IMR-90 (cell line): ENCODE data around the gene RGS17. TPM values are rescaled to one million over a fixed set of nuclear protein-coding genes. Genes with fewer than 3 reads are reported as not detected.
A peak's percentile ranks its signal among the peaks of the same experiment; 100 is the strongest.

Source experiments
- ATAC-seq: fragments of 200-7000 bp; cut with Tn5 transposase; 2 replicates; pipeline ENCODE4 v1.9.1; 2020; ENCODE audit warnings: low read depth, mild to moderate bottlenecking, moderate library complexity
- BruUV-seq: library from RNA; stranded (reverse); fragments of 400-500 nt; replicated peaks from 2 replicates; lab custom pipeline; 2021; lab: Mats Ljungman, UMichigan
- CTCF ChIA-PET: fragments of 300-600 bp; formaldehyde crosslinking; extraction: SDS; loops from one replicate; lab custom pipeline; 2021; ENCODE audit warnings: antibody characterized with exemption; lab: Yijun Ruan, JAX
- POLR2A ChIA-PET: fragments of 300-600 bp; sonication (Branson Sonifier 250); formaldehyde crosslinking; loops from one replicate; lab custom pipeline; 2022; ENCODE audit warnings: antibody characterized with exemption; ENCODE audit not compliant: unreplicated experiment; lab: Charles Lee
- DNase-seq: peaks from one replicate; pipeline ENCODE4 v3.0.0; 2013
- H2AFZ ChIP-seq: replicated peaks from 2 replicates; pipeline ENCODE3; 2013; ENCODE audit warnings: low read length, mild to moderate bottlenecking; ENCODE audit not compliant: poor library complexity
- H2AK5ac ChIP-seq: 2 replicates; pipeline ENCODE4 v1.6.1; 2013; ENCODE audit warnings: low read depth, low read length, inconsistent platforms
- H2AK9ac ChIP-seq: replicated peaks from 2 replicates; pipeline ENCODE3; 2013; ENCODE audit warnings: mild to moderate bottlenecking, low read depth, low read length, moderate library complexity; ENCODE audit not compliant: poor library complexity
- H2BK120ac ChIP-seq: 2 replicates; pipeline ENCODE4 v1.6.1; 2013; ENCODE audit warnings: low read depth, low read length, inconsistent platforms
- H2BK15ac ChIP-seq: 3 replicates; pipeline ENCODE4 v1.6.1; 2013; ENCODE audit warnings: low read depth, low read length, inconsistent platforms
- H2BK20ac ChIP-seq: 2 replicates; pipeline ENCODE4 v1.6.1; 2013; ENCODE audit warnings: low read depth, mild to moderate bottlenecking, inconsistent platforms, low read length, moderate library complexity
- H2BK5ac ChIP-seq: 2 replicates; pipeline ENCODE4 v1.6.1; 2013; ENCODE audit warnings: mild to moderate bottlenecking, low read depth, low read length, inconsistent platforms; ENCODE audit not compliant: poor library complexity, severe bottlenecking
- H3K14ac ChIP-seq: replicated peaks from 2 replicates; pipeline ENCODE4 v1.6.1; 2013; ENCODE audit warnings: low read depth, low read length, inconsistent platforms
- H3K18ac ChIP-seq: 2 replicates; pipeline ENCODE4 v1.6.1; 2013; ENCODE audit warnings: low read depth, low read length, control low read depth
- H3K23ac ChIP-seq: 2 replicates; pipeline ENCODE4 v1.6.1; 2013; ENCODE audit warnings: low read depth, low read length, inconsistent platforms
- H3K27ac ChIP-seq: 2 replicates; pipeline ENCODE4 v1.5.1; 2013; ENCODE audit warnings: mild to moderate bottlenecking, control low read depth, low read length; ENCODE audit not compliant: insufficient read depth
- H3K27me3 ChIP-seq: 2 replicates; pipeline ENCODE4 v1.6.1; 2013; ENCODE audit warnings: low read length; ENCODE audit not compliant: control insufficient read depth, insufficient read depth
- H3K36me3 ChIP-seq: 2 replicates; pipeline ENCODE4 v1.6.1; 2013; ENCODE audit warnings: low read length, mixed read lengths; ENCODE audit not compliant: control insufficient read depth, insufficient read depth
- H3K4ac ChIP-seq: 2 replicates; pipeline ENCODE4 v1.6.1; 2013; ENCODE audit warnings: low read depth, low read length, inconsistent platforms
- H3K4me1 ChIP-seq: 2 replicates; pipeline ENCODE4 v1.6.1; 2013; ENCODE audit warnings: low read length, mixed read lengths; ENCODE audit not compliant: control insufficient read depth, insufficient read depth
- H3K4me2 ChIP-seq: 2 replicates; pipeline ENCODE4 v1.6.1; 2013; ENCODE audit warnings: low read depth, mild to moderate bottlenecking, control low read depth, low read length, moderate library complexity
- H3K4me3 ChIP-seq: 2 replicates; pipeline ENCODE4 v1.5.1; 2013; ENCODE audit warnings: low read depth, mild to moderate bottlenecking, control low read depth, low read length, moderate library complexity; ENCODE audit not compliant: insufficient read depth
- H3K56ac ChIP-seq: 2 replicates; pipeline ENCODE4 v1.6.1; 2013; ENCODE audit warnings: low read length, inconsistent platforms; ENCODE audit not compliant: insufficient read depth; ENCODE audit errors: extremely low read depth
- H3K79me1 ChIP-seq, 2 experiments: 2 replicates each; pipeline ENCODE4 v1.6.1; 2013; ENCODE audit warnings: low read length in 2 of 2, inconsistent platforms in 1 of 2, low read depth in 1 of 2
- H3K9ac ChIP-seq: 2 replicates; pipeline ENCODE4 v1.6.1; 2013; ENCODE audit warnings: low read depth, low read length, control low read depth
- H3K9me1 ChIP-seq: 2 replicates; pipeline ENCODE4 v1.6.1; 2013; ENCODE audit warnings: low read length, inconsistent platforms; ENCODE audit not compliant: insufficient read depth
- H3K9me3 ChIP-seq: 2 replicates; pipeline ENCODE4 v1.6.1; 2013; ENCODE audit warnings: low read length; ENCODE audit not compliant: control insufficient read depth, insufficient read depth
- H4K20me1 ChIP-seq: 2 replicates; pipeline ENCODE4 v1.6.1; 2013; ENCODE audit warnings: low read length, inconsistent platforms; ENCODE audit not compliant: insufficient read depth
- H4K5ac ChIP-seq: 2 replicates; pipeline ENCODE4 v1.6.1; 2013; ENCODE audit warnings: mild to moderate bottlenecking, low read depth, low read length, control low read depth
- H4K8ac ChIP-seq, 2 experiments: 2 replicates each; pipeline ENCODE4 v1.6.1; 2013; ENCODE audit warnings: low read depth in 2 of 2, low read length in 2 of 2, control low read depth in 1 of 2, inconsistent platforms in 1 of 2
- H4K91ac ChIP-seq: 2 replicates; pipeline ENCODE4 v1.6.1; 2013; ENCODE audit warnings: low read depth, low read length, inconsistent platforms; ENCODE audit not compliant: insufficient read depth
- CEBPB ChIP-seq: IDR thresholded peaks from 2 replicates; pipeline ENCODE4 v1.6.1; 2012; ENCODE audit warnings: low read depth, low read length, improper control_type of control experiment
- CHD1 ChIP-seq: IDR thresholded peaks from 2 replicates; pipeline ENCODE4 v1.6.1; 2012; ENCODE audit warnings: low read depth, low read length, improper control_type of control experiment
- MAZ ChIP-seq: IDR thresholded peaks from 2 replicates; pipeline ENCODE4 v1.6.1; 2012; ENCODE audit warnings: low read depth, mild to moderate bottlenecking, low read length, improper control_type of control experiment, moderate library complexity, borderline replicate concordance
- RAD21 ChIP-seq: IDR thresholded peaks from 2 replicates; pipeline ENCODE4 v1.6.1; 2012; ENCODE audit warnings: low read length, improper control_type of control experiment
- WGBS, 2 experiments: methylation state at CpG; one replicate each; pipeline versions ENCODE4 v1.1.5 to v1.1.7; 2013; ENCODE audit warnings: missing lambda C conversion rate in 2 of 2; ENCODE audit not compliant: insufficient read length in 1 of 2; ENCODE audit errors: extremely low coverage in 2 of 2; 5-methylcytosine and 5-hydroxymethylcytosine counted together
- dilution Hi-C: fragments of 300-500 bp; cut with HindIII; formaldehyde crosslinking; loops from one replicate; pipeline ENCODE4 v1.14.3; 2018; ENCODE audit warnings: low sequenced_read_pairs; ENCODE audit not compliant: unreplicated experiment
- in situ Hi-C: fragments of 300-500 bp; cut with MboI; formaldehyde crosslinking; loops from 3 replicates; pipeline ENCODE4 v1.14.3; 2019; ENCODE audit warnings: low sequenced_read_pairs, inconsistent platforms, mixed read lengths
- intact Hi-C: fragments of 100-400 bp; cut with micrococcal nuclease; formaldehyde crosslinking; loops from 2 replicates; pipeline ENCODE4 v1.10.0; 2022
- polyA plus RNA-seq, 3 experiments: library from polyadenylated mRNA; depleted of rRNA; stranded (reverse); fragments of >200 nt; gene quantifications; 2 replicates each; pipeline ENCODE4 v1.2.3, GENCODE V29; 2012; ENCODE audit warnings: low replicate concordance in 1 of 3
- total RNA-seq: library from RNA; depleted of rRNA; stranded (reverse); fragments of >200 nt; gene quantifications from 2 replicates; pipeline ENCODE4 v1.2.3, GENCODE V29; 2012

RGS17 gene
- total and polyA plus RNA-seq, 2 of the 4 experiments (the other 2 are of a cell fraction): 0.75 to 1.4 TPM

DNA sequence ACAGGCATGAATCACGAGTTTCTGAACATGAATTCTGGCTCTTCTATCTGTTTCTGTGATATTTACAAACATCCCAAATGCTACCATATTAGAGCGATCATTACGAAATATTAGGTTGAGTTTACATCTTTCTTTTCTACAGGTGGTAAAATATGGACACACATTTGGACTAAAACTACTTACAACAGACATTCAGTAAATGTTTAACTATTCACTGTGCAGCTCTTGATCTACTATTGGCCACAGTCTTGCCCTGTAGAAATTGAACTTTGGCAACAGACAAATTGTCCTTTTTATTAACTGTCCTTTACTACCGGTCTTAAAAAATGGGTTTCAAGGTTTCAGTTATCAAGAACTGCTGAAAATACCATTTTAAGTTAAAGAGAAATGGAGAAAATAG lies 102.1 kb downstream of the RGS17 start:
- no peak overlapping the region for H2BK5ac ChIP-seq
- H4K91ac ChIP-seq: no peak overlapping the region
- H2AFZ ChIP-seq: no peak overlapping the region
- H3K4me2 ChIP-seq: no peak overlapping the region
- intact Hi-C loops: no loop called here
- no peak overlapping the region for H4K8ac ChIP-seq
- H4K20me1 ChIP-seq: no peaks in the 10 kb centered on the region
- BruUV-seq: no TSS peak
- no peak overlapping the region for H3K27ac ChIP-seq
- H3K18ac ChIP-seq: no peak overlapping the region
- no peak overlapping the region for H2AK5ac ChIP-seq
- H2AK9ac ChIP-seq: no peak overlapping the region
- H3K4me3 ChIP-seq: no peak overlapping the region
- TF ChIP-seq MAZ: no peak
- TF ChIP-seq RAD21: no peak
- peak; percentile 54; the same call in 1 of the 2 replicates for TF ChIP-seq CEBPB
- no peak for TF ChIP-seq CHD1
- no peak for DNase-seq
- no peak overlapping the region for H3K14ac ChIP-seq
- no peak for ATAC-seq
- H3K9me3 ChIP-seq: no peaks in the 10 kb centered on the region
- in situ Hi-C loops: loop anchor here (25.0 kb wide), 2 partner anchors 483 to 1133 kb away; no protein-coding TSS in a partner anchor
- no peak overlapping the region for H3K9ac ChIP-seq
- WGBS, 2 experiments: 100% methylated on average over 1 of the region's 4 CpGs; no CpG with 5 or more reads in 1 of the 2 experiments
- no peaks in the 10 kb centered on the region for H3K9me1 ChIP-seq
- no peaks in the 10 kb centered on the region; a peak in 1 of 4 replicates for H3K79me1 ChIP-seq
- H3K4ac ChIP-seq: no peak overlapping the region
- H3K23ac ChIP-seq: no peak overlapping the region
- no peak overlapping the region for H2BK20ac ChIP-seq
- H3K36me3 ChIP-seq: 0 out of 2 replicates have a peak, but pooled peaks cover under 1% of the 10 kb centered on the region
- no peak overlapping the region for H2BK15ac ChIP-seq
- dilution Hi-C loops: no loop called here
- CTCF ChIA-PET: interaction anchor here (0.6 kb wide), 1 partner anchor 51 kb away, joined by 3 read pairs; no protein-coding TSS in a partner anchor
- no peaks in the 10 kb centered on the region for H3K27me3 ChIP-seq
- H3K4me1 ChIP-seq: peaks cover 9% of the 10 kb centered on the region
- H4K5ac ChIP-seq: no peak overlapping the region
- POLR2A ChIA-PET: no interaction called here
- H2BK120ac ChIP-seq: no peak overlapping the region
- H3K56ac ChIP-seq: no peak overlapping the region
